NOMO-1 (cell line): ENCODE data around the gene XXYLT1.
"Not testable (repeated sequence)": the region's sequence is repeated elsewhere in the genome, so short reads cannot be mapped to it uniquely, and the experiment has no call there.

Experiments
- DNase-seq, 2 experiments: peaks; one replicate each; lab custom pipeline; 2025; ENCODE audit not compliant: unreplicated experiment in 2 of 2; lab: John Stamatoyannopoulos, UW

The XXYLT1 gene

GRCh38 chr3:195187609-195188425 lies 83.1 kb downstream of the XXYLT1 start:
- DNase-seq: no peak

DNA sequence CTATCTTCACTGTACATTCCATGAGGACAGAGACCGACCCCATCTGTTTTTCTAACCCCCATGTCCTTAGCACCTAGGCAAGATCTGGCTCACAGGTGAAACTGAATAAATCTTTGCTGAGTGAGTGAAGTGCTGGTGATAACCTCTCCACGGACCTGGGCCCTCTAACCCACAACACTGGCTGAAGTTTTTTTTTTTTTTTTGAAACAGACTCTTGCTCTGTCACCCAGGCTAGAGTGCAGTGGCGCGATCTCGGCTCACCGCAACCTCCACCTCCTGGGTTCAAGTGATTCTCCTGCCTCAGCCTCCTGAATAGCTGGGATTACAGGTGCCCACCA lies 84.3 kb downstream of the XXYLT1 start:
- DNase-seq: not testable (repeated sequence)

DNA sequence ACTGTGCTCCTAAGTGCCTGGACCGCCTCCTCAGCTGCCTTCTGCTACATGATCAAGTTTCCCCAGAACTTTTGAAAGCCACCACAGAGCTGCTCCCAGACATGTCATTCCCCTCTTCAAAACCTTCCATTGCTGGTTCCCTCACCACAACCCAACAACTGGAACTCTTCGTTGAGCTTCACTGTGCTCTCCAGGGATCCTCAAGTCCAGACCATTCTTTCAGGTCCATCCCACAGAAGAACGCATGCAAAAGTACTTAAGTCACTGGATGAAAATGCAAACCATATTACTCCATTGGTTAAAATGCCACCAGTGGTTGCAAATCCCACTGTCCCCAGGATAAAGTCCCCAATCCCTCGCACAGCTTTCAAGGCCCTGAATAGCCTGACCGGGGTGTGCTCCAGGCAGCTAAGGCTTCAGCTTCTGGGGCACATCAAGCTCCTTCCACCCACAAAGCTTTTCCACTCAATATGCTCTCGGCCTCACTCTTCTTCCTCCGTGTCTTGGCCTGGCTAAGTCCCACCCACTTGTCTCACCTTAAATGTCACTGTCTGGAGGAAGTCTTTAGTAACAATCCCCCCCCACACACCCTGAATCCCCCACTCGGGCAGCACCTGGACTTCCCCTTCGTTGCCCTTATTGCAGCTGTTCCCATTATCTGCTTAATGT lies 84.8 kb downstream of the XXYLT1 start:
- DNase-seq: no peak

DNA sequence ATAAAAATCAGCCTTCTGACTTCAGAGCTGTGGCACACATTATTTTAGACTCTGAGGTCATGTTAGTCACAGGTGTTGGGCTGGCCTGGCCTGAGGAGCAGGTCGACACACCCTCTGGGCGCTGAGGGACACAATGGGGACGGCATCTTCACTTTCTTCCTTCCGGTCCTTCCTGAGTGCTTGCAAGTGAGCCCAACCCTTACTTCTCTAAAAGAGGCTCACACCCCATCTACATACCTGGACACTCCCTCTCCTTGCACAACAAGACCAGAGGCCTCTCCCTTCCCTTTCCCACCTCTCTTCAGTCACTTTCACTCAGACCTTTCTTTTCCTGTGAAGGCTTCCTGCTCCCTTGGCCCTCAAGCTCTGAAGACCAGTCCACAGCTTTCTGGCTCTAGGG lies 85.4 kb downstream of the XXYLT1 start:
- peak; percentile 74 for DNase-seq

DNA sequence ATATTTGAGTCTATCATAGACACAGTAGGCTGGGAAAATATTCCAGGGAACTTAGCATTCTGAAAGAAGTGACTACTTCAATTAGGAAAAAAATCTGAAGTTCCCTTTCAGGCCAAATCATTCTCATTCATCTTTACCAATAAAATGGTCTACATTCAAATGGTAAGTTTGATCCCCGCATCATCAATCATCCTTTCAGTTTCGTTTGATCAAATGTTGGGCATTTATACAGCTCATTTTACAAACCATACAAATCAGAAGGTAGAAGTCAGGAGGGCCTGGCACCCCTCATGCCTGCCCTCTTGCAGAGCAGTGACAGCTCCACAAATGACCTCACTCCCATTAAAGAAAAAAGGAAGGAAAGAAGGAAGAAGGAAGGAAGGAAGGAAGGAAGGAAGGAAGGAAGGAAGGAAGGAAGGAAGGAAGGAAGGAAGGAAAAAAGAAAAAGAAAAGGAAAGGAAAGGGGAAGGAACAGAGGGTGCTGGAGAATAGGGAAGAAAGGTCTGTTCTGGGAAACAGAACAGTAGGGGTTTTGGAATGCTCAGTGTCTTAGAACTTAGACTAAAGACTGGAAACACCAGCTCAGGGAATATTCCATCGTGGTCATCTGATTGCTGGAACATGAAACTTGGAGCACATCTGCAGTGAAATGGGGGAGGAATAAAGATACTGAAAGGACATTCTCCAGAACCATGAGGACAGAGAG lies 86.1 kb downstream of the XXYLT1 start:
- no peak for DNase-seq

- no peak for DNase-seq
Measured at GRCh38 chr3:195183071-195183776, 87.7 kb downstream of the XXYLT1 start.

DNA sequence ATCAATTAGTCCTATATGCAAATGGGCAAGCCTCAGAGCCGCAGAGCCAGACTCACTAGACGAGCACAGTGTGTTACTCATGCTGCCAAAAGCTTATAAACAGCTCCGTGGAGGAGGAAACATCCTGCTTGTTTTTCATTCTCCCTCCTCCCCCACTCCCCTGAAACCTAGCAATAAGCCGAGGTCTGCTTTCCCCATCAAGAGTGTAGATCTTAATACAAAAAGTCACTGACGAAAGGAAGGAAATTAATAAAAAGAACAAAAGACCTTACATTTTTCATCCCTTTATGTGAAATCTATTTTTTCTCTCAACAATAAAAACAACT lies 88.5 kb downstream of the XXYLT1 start:
- no peak for DNase-seq

GRCh38 chr3:195181741-195182469 lies 89.1 kb downstream of the XXYLT1 start:
- no peak for DNase-seq

DNA sequence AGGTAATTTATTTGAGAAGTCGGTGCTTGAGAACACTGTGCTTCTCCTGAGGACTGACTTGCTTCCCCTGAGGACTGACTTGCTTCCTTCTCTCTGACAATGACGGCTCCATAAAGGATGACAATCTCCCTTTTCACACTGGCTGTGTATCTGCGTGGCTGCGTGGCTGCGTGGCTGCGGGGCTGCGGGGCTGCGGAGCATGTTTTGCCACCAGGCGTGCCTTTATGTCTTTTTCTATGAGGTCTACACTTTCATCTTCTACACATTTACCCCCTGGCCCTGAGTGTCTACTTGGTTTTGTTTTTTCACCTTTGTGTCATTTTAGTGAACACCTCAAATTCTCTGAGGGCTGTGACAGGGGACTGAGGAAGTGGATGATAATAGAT lies 89.9 kb downstream of the XXYLT1 start:
- DNase-seq: no peak

DNA sequence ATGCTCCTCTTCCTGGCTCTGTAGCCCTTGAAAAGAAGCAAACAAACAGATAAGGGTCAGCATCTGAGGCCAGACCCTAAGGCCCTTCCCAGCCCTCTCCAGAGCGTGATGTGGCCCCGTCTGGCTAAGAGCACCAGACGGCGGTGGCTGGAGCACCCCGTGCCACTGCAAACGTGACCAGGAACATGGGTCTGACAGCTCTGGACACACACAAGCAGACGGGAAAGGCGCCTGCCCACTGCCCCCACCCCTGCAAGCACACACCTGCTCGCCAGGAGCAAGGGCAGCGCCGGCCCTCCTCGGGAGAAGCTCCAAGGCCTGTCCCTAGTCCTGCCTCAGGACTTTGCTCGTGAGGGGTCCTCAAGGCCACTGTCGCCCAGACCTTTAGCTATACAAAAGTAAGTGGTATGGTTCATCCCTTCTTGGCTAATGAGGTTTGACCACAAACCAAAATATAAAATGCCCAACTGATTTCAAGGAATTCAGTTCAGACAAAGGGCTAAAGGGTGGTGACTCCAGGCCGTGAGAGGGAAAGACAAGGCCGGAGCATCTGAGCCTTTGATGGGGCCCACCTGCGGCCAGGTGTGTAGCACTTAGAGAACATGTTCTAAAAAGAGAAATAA lies 90.4 kb downstream of the XXYLT1 start:
- no peak for DNase-seq

DNA sequence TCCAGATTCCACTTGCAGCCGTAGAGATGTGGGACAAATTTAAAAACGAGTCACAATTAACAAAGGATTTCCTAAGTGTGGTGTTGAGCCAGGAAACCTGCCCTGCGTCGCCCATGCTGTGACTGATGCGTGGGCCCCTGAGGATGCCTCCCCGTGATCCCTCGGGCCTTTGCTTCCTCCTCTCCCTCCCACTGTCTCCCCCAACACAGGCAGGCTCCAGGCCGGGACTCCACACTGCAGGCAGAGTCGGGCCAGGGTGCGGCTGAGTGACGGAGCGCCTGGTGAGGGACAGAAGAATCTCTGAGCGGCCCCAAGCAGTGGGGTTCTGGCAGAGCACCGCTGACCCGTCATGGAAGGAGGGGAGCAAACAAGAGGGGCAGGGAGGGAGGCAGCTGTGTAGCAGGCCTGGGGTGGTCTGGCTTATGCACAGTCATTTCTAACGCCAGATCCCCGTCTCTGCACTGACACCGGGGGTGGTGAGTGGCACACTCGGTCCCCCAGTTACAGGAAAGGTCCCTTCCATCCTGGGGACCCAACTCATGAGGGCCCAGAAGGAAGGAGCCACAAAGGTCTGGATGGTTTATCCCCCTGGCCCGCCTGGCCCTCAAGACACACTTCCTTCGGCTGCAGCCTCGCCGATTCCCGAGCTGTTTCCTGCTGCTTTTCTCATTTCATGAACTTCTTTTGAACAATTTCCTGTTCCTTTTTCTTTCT lies 91.0 kb downstream of the XXYLT1 start:
- DNase-seq: no peak

DNA sequence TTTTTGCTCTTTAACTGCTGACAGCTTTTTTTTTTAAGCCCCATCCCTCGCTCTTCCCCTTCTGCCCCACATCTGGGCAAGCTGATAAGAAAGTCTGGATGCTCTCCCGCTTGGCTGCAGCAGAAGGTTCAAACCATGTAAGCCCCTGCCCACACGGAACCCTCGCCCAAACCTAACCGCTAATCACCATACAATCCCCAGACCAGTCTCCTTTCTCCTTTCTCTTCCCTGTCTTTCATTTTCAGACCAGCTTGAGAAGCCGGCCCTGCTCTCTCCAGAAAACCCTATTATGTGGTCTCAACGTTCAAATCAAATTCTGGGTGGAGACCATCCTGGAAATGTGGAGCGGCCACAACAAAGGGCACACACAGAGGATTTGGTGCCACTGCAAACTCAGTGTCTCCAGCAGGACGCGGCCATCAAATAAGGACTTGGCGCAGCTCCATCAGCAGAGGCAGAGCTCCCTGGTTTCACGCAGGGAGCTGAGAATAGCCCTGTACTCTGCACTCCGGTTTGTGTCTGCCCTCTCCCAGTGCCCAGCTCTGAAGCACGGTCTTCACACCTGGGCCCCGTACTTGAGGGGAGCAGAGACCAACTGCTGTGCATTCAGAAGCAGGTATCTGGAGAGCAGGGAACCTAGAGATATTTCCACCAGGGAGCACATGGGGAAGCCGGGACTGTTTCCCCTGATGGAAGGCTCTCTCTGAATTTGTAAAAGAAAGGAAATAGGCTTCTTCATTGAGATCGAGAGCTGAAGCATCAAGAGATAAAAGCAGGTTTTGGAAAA lies 92.6 kb downstream of the XXYLT1 start:
- DNase-seq: no peak

DNA sequence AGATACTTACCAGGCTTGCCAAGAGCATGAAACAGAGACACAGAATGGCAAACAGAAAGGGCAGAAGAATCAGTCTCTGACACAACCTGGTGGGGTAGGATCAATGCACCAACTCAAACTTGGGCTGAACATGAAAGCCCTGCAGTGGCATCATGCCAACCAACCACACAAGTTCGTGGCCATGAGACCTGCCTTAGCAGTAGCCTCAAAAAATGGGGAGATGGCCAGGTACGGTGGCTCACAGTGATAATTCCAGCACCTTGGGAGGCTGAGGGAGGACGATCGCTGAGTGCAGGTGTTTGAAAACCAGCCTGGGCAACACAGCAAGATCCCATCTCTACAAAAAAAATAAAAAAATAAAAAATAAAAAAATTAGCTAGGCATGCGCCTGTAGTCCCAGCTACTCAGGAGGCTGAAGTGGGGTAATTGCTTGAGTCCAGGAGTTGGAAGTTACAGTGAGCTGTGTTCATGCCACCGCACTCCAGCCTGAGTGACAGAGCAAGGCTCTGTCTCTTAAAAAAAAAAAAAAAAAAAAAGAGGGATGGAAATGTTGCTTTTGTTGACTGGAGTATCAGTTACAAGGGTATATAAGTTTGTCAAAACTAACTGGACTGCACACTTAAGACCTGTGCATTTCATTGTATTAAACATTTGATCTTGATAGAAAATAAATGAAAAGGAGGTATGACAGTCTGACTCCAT lies 93.4 kb downstream of the XXYLT1 start:
- DNase-seq: no peak

DNA sequence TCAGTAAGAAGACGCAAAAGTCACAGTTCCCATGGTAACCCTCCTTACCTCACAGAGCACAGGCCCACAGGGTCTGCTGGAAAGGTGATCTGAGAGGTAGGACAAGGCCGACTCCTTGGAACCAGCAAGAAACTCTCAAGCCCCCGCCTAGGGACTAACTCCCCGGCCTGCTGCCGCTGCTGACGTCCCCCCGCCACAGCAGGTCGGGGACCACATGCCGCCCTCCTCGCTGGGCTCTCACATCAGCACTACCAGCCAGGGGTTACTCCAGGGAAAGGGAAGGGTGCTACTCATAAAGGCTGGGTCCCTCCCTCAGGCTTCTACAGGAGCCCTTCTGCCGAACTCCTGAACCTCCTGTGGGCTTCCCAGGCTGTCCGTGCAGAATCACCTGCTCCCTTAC lies 94.2 kb downstream of the XXYLT1 start:
- no peak for DNase-seq

DNA sequence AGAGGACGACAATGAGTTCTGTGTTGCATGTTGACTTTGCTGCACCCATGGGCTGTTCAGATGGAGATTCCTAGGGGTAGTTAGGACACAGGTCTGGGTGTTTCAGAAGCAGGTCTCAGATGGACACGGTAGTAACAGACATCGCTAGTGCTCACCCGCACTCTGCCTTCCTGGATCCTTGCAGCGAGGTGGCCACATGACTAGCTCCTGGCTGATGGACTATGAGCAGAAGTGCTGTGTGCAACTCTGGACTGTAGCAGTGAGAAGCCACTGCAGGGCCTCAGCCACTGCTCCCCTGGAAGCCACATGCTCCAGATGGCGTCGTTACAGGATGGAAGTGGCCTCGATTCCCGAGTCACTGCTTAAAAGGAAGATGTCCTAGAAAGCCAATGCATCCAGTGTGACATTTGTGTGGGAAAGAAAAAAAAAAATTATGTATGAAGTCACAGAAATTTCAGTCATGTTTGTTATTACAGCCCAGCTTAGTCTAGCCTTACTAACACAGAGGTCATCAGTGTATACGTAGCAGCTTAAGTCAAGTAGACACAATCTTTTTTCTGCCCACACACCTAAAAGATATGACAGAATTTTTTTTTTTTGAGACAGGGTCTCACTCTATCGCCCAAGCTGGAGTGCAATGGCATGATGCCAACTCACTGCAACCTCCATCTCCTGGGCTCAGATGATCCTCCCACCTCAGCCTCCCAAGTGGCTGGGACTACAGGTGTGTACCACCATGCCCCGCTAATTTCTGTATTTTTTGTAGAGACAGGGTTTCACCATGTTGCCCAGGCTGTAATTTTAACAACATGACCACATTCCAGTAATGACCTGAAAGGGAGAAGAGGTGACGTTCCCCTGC lies 95.3 kb downstream of the XXYLT1 start:
- no peak for DNase-seq

DNA sequence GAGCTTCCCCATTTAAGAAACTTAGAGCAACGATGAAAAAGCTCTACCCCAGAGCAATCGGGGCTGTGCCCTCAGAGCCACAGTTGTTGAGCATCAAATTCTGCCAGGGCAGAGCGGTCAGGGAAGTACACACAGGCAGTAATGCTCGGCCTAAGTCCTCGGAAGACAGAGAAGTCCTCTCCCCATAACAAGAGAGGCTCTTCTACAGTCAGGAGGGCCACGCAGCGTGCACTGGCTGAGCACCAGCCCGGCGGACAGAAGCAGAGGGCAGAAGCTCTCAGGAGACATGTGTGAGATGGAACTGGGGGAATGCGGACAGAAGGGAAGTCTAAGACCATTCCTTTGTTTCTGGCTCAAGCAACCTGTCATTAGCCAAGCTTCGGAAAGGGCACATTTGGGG lies 95.9 kb downstream of the XXYLT1 start:
- DNase-seq: no peak

GRCh38 chr3:195173657-195174056 lies 97.3 kb downstream of the XXYLT1 start:
- no peak for DNase-seq
